IPS-NIHi7 (cell line): ENCODE data around the gene FN3K.

ENCODE experiments used
- DNase-seq: peaks from one replicate; pipeline ENCODE4 v3.0.0; 2012; ENCODE audit warnings: mixed read lengths; ENCODE audit errors: extremely low spot score

The FN3K gene

GRCh38 chr17:82795615-82796014, 60.2 kb downstream of the FN3K start:
- no peak for DNase-seq

GRCh38 chr17:82797061-82797460, 61.6 kb downstream of the FN3K start:
- DNase-seq = no peak

DNA sequence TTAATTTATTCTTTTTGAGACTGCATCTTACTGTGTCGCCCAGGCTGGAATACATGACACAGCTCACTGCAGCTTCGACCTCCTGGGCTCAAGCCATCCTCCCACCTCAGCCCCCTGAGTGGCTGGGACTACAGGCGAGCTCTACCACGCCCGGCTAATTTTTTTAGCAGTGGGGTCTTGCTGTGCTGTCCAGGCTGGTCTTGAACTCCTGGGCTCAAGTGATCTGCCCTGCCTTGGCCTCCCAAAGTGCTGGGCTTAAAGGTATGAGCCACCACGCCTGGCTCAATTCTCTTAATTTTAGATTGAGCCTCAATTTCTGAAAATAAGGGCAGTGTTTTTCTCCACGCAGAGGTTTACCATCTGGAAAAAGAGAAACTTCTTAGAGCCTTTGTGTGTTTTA, 63.3 kb downstream of the FN3K start:
- no peak for DNase-seq

DNA sequence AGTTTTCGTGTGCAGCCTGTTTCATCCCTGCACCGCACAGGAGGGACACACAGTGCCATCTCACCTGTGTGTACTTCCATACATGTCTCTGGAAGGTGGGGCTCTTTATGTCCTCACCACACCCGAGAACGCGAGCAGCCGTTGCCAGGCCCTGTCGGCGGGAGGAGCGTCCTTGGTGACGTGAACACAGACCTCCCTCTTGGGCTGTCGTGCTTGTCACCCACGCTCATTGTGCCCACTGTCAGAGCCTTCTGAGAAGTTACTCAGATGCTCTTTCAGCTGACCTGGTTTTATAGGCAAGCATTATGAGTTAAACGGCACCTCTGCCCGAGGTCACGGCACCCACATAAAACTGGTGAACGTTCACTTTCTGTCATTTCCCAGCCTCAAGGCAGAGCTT, 64.2 kb downstream of the FN3K start:
- DNase-seq = no peak
